MM.1S (cell line): ENCODE results near the gene PRH1.

Experiments used
- EZH2 ChIP-seq: fragments of 300-600 bp; sonication (generic); optimal IDR thresholded peaks from 2 replicates; pipeline ENCODE3; 2017; ENCODE audit warnings: low read depth, mild to moderate bottlenecking, antibody characterized with exemption, low read length, mixed read lengths
- TF ChIP-seq, protein P1 (sequence below): fragments of 300-600 bp; sonication (generic); IDR thresholded peaks from 2 replicates; pipeline ENCODE4 v1.5.1; 2016; ENCODE audit warnings: antibody characterized with exemption, low read length, mixed read lengths

DNA sequence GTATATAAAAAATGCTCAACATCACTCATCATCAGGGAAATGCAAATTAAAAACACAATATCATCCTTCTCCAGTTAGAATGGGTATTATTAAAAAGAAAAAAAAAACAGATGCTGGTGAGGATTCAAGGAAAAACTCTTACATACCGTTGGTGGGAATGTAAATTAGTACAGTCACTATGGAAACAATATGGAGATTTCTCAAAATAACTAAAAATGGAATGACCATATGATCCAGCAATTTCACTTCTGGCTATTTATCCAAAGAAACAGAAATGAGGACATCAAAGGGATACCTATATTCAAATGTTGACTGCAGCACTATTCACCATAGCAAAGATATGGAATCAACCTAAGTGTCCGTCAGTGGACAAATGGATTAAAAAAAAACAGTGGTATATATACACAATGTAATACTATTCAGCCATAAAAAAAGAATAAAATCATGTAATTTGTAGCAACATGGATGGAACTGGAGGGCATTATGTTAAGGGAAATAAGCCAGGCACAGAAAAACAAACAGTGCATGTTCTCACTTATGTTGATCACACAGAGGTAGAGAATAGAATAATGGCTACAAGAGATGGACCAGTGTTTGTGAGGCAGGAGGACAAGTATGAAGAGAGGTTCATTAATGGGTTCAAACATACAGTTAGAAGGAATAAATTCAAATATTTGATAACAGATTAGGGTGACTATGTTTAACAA lies 20.4 kb downstream of the PRH1 start:
- TF ChIP-seq, protein P1, sequence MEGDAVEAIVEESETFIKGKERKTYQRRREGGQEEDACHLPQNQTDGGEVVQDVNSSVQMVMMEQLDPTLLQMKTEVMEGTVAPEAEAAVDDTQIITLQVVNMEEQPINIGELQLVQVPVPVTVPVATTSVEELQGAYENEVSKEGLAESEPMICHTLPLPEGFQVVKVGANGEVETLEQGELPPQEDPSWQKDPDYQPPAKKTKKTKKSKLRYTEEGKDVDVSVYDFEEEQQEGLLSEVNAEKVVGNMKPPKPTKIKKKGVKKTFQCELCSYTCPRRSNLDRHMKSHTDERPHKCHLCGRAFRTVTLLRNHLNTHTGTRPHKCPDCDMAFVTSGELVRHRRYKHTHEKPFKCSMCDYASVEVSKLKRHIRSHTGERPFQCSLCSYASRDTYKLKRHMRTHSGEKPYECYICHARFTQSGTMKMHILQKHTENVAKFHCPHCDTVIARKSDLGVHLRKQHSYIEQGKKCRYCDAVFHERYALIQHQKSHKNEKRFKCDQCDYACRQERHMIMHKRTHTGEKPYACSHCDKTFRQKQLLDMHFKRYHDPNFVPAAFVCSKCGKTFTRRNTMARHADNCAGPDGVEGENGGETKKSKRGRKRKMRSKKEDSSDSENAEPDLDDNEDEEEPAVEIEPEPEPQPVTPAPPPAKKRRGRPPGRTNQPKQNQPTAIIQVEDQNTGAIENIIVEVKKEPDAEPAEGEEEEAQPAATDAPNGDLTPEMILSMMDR: no peak
- no peak for TF ChIP-seq EZH2
